HEK293T (cell line): ENCODE data around the gene KNTC1.

ENCODE experiments used
- BHLHE40 ChIP-seq: fragments of 450-650 bp; IDR thresholded peaks from 2 replicates; pipeline ENCODE4 v1.6.1; 2016; ENCODE audit warnings: mild to moderate bottlenecking, moderate library complexity, borderline replicate concordance
- FOXK2 ChIP-seq: fragments of 450-650 bp; IDR thresholded peaks from 2 replicates; pipeline ENCODE4 v1.6.1; 2016; ENCODE audit warnings: mild to moderate bottlenecking
- FOXM1 ChIP-seq: fragments of 450-650 bp; IDR thresholded peaks from 2 replicates; pipeline ENCODE4 v1.6.1; 2017; ENCODE audit warnings: mild to moderate bottlenecking, borderline replicate concordance
- PKNOX1 ChIP-seq: fragments of 450-650 bp; IDR thresholded peaks from 2 replicates; pipeline ENCODE4 v1.6.1; 2016
- SP1 ChIP-seq: fragments of 450-650 bp; IDR thresholded peaks from 2 replicates; pipeline ENCODE4 v1.6.1; 2017

GRCh38 chr12:122517877-122518276 is 9.2 kb upstream of the KNTC1 start:
- no peak for TF ChIP-seq BHLHE40
- no peak for TF ChIP-seq PKNOX1
- no peak for TF ChIP-seq FOXK2
- TF ChIP-seq FOXM1, result no peak
- TF ChIP-seq SP1, result no peak
